ENCODE data around the gene CD160.
"Not testable (repeated sequence)": the region's sequence is repeated elsewhere in the genome, so short reads cannot be mapped to it uniquely, and the experiment has no call there.

CD160 gene

DNA sequence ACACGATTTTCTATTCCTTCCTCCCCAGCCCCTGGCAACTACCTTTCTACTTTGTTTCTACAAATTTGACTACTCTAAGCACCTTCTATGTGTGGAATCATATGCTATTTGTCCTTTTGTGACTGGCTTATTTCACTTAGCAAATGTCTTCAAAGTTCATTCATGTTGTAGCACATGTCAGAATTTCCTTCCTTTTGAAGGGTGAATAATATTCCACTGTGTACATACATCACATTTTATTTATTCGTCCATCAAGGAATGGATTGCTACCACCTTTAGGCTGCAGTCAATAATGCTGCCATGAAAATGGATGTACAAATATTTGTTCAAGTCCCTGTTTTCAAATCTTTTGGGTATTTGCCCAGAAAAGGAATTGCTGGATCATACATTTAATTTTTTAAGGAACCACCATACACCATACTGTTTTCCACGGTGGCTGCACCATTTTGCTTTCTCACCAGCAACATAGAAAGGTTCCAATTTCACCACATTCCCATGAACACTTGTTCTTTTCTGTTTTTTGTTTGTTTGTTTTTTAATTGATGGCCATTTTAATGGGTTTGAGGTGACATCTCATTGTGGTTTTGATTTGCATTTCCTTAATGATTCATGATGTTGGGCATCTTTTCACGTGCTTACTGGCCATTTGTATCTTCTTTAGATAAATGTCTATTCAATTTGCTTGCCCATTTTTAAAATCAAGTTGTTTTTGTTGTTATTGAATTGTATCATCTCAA lies 8.8 kb upstream of the CD160 start:
- DNase-seq (ENCODE audit: low spot score), result no peak

- no peak for DNase-seq (ENCODE audit: low spot score)
Observed at GRCh38 chr1:145711213-145711651, 8.1 kb upstream of the CD160 start.

DNA sequence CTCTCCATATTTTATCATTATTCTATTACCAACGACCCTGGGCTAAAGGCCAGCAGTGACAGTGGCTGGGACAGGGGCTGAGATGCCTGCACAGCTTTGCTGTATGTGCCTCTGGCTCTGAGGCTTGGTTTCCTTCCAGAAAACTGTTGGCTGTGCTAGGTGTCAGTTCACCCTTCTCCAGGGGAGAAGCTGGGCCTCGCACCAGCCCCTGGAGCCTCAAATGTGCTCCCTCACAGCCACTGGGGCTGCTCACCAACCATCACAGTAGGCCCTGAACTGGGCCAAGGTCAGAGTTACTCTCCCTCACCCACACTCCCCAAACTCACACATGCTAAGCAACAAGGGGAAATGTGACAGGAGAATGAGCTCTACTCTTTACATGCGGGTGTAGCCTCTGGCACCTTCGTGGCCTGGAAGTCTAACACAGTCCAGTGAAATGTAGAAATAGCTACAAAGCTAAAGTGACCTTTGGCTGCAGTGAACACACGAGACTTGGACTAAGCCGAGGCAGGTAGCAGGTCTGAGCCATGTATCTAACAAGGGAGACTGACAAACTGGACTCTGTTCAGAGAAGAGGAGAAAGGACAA lies 4.7 kb upstream of the CD160 start:
- no peak for DNase-seq (ENCODE audit: low spot score)

- no peak for DNase-seq (ENCODE audit: low spot score)
Observed at GRCh38 chr1:145716641-145717345, 2.5 kb upstream of the CD160 start.

GRCh38 chr1:145717833-145718232 lies 1.5 kb upstream of the CD160 start:
- no peak for DNase-seq (ENCODE audit: low spot score)

GRCh38 chr1:145718465-145718864 lies 834 bp upstream of the CD160 start:
- not testable (repeated sequence) for DNase-seq (ENCODE audit: low spot score)

DNA sequence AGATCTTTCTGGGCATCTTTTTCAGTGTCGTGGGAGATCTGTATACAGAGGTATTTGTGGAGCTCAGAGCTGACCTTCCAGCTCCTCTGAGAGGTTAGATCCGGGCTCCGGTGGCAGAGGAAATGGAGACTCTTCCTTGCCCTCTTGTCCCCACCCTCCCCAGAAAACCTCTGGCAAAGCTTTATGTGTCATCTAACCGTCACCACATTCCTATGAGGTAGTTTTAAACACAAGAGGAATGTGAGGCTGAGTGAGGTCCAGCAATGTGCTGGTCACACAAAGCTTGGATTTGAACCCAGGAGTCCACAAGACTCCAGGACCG lies 1.2 kb downstream of the CD160 start:
- peak; percentile 59 for DNase-seq (ENCODE audit: low spot score)

- DNase-seq (ENCODE audit: low spot score), result peak; percentile 77
Observed at GRCh38 chr1:145720878-145721671, 1.8 kb downstream of the CD160 start.

DNA sequence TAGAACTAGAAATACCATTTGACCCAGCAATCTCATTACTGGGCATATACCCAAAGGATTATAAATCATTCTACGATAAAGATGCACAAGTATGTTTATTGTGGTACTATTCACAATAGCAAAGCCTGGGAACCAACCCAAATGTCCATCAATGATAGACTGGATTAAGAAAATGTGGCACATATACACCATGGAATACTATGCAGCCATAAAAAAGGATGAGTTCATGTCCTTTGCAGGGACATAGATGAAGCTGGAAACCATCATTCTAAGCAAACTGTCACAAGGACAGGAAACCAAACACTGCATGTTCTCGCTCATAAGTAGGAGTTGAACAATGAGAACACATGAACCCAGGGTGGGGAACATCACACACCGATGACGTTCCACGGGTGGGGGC lies 6.9 kb downstream of the CD160 start:
- not testable (repeated sequence) for DNase-seq (ENCODE audit: low spot score)

GRCh38 chr1:145729196-145729595 lies 9.9 kb downstream of the CD160 start:
- DNase-seq (ENCODE audit: low spot score), result no peak

DNA sequence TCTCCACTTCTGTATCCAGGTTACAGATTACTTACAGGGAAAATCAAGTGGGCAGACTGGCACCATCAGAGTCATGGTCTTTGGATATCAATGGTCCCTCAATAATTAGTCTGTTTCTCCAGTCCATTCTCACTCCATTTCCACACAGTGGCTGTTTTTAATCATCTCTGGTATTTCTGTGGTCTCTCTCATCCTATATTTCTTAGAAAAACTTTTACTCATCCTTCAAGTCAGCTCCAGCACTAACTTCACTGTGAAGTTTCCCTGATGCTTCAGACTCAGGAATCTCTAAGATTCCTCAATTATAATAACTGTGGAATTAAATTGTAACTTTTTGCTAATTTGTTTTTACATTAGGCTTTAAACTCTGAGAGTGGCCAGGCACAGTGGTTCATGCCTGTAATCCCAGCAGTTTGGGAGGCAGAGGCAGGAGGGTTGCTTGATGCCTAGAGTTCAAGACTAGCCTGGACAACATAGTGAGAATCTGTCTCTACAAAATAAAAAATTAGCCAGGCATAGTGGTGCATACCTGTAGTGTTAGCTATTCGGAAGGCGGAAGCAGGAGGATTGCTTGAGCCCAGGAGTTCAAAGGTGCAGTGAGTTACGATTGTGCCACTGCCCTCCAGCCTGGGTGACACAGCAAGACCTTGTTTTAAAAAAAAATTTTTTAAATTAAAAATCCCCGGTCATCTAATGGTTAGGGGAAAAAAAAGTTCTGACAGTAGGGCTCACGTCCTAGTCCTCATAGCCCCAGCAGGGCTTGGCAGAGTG lies 10.6 kb downstream of the CD160 start:
- no peak for DNase-seq (ENCODE audit: low spot score)

GRCh38 chr1:145730467-145730866 lies 11.2 kb downstream of the CD160 start:
- DNase-seq (ENCODE audit: low spot score), result no peak

- no peak for DNase-seq (ENCODE audit: low spot score)
Observed at GRCh38 chr1:145730900-145731299, 11.6 kb downstream of the CD160 start.

DNA sequence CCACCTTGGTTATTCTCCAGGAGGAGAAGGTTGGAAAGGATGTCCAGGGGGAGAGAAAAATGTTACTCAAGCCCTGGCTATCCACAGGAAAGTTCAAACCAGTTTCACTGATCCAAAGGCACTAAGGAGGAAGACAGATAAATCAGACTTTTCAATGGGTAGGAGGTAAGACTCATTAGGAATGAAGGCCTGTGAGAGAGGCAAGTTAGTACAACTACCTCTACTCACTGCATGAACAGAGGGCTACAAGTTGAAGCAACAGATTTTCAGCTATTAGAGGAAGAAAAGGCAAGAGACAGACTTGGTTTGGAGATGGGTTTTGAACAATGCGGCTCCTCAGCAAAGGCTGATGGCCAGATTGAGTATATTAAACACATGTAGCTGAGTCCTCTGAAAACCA lies 16.9 kb downstream of the CD160 start:
- DNase-seq (ENCODE audit: low spot score), result no peak

- peak; percentile 61 for DNase-seq (ENCODE audit: low spot score)
Observed at GRCh38 chr1:145740269-145740668, 21.0 kb downstream of the CD160 start.

- no peak for DNase-seq (ENCODE audit: low spot score)
Observed at GRCh38 chr1:145747398-145748247, 28.3 kb downstream of the CD160 start.

DNA sequence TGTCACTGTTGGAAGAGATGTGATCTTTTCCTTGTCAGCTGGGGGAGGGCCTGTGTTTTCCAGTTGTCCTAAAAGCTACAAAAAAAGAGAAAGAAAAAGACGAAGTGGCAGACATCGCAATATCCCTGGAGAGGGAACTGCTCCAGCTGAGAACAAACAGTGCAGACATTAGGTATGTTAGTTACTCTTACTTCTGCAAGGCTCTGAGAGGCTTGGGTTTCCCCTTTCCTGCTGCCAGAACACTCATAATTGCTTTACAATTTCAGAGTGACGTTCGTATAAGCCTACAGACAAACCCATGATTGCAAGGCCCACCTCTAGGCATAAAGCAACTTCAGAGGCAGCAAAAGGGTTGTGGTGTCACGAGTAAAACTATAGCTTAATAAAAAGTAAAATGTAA lies 31.1 kb downstream of the CD160 start:
- no peak for DNase-seq (ENCODE audit: low spot score)

- DNase-seq (ENCODE audit: low spot score), result peak; percentile 65
Observed at GRCh38 chr1:145751491-145752037, 32.3 kb downstream of the CD160 start.

DNA sequence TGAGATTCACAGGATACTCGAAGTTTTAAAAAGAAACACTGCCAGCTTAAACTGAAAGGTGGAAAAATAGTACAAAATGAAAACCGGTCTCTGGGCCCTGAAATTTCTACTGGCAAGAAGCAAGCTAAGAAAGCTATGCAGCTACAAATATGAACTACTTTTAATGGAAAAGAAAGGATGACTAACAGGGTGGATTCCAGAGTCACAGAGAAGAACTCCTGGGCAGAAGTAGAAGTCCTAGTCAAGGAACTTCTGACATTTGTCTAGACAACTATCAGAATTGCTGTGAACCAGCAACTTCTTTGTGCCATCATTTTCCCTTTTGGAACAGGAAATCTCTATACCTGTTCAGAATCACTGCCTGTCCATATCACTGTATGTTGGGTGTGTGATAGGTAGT lies 38.1 kb downstream of the CD160 start:
- DNase-seq (ENCODE audit: low spot score), result peak; percentile 15

DNA sequence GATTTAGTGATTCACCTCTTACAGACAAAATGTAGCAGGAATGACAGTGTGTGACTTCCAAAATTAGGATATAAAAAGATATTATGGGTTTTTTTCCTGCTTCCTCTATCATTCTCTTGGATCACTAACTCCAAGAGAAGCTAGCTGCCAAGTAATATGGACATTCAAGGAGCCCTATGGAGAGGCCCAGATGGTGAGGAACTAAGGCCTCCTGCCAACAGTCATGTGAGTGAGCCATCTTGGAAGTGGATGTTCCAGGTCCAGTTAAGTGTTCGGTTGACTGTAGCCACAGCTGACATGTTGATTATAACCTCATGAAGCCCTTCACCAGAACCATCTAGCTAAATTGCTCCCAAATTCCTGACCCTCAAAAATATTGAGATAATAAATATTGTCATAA lies 38.8 kb downstream of the CD160 start:
- no peak for DNase-seq (ENCODE audit: low spot score)

DNA sequence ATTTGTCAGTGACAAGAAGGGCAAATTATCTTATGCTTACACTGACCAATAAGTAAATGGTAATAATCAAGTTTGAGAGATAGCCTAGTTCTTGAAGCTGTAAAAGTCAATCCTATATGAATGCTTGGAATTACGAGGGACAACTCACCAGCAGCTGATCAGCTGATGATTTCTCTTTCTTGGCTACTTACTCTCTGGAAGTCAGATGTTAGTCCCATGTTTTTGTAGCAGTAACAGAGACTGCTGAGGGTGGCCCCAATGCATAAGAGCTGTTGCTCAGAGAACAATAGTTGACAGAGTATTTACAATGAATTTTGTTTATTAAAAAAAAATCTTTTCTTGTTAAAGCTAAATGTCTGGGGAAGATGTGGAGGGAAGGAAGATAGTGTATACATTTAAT lies 39.3 kb downstream of the CD160 start:
- DNase-seq (ENCODE audit: low spot score), result no peak
